Endothelial cell of umbilical vein (primary cell): ENCODE measurements around the gene LRRC23. TPM values are rescaled to one million over a fixed set of nuclear protein-coding genes. Genes with fewer than 3 reads are reported as not detected.

ENCODE experiments used
- BruUV-seq: library from RNA; stranded (reverse); fragments of 400-500 nt; replicated peaks from 2 replicates; lab custom pipeline; 2021; lab: Mats Ljungman, UMichigan
- CTCF ChIA-PET: fragments of 300-600, 350-600 bp; sonication (Branson Sonifier 250); formaldehyde crosslinking; loops from one replicate; lab custom pipeline; 2021; ENCODE audit warnings: antibody characterized with exemption, inconsistent platforms; lab: Charles Lee
- POLR2A ChIA-PET: fragments of 300-600, 350-600 bp; sonication (Branson Sonifier 250); formaldehyde crosslinking; loops from one replicate; lab custom pipeline; 2021; ENCODE audit warnings: antibody characterized with exemption, inconsistent platforms; lab: Charles Lee
- DNase-seq: peaks from one replicate; pipeline ENCODE4 v3.0.0-alpha.2; 2011; ENCODE audit warnings: low read depth, low spot score
- FAIRE-seq: peaks from 2 replicates; lab custom pipeline; 2011; peaks lifted over from hg19 to GRCh38; lab: Jason Lieb, UNC
- H2AFZ ChIP-seq: 2 replicates; pipeline ENCODE4 v1.6.0; 2012; ENCODE audit warnings: low read depth, low read length, control low read depth, inconsistent platforms
- H3K27ac ChIP-seq: 2 replicates; pipeline ENCODE4 v1.5.1; 2011; ENCODE audit warnings: low read depth, mild to moderate bottlenecking, control low read depth, low read length, moderate library complexity; ENCODE audit not compliant: insufficient read depth
- H3K27me3 ChIP-seq, 2 experiments: 2 replicates each; pipeline versions ENCODE4 v1.6.0 to v1.6.1; 2011; ENCODE audit warnings: low read length in 2 of 2, mixed read lengths in 1 of 2; ENCODE audit not compliant: control insufficient read depth in 2 of 2, insufficient read depth in 2 of 2
- H3K36me3 ChIP-seq, 2 experiments: 2 replicates in 1 of 2; 3 replicates in 1 of 2; pipeline ENCODE4 v1.5.1; 2011; ENCODE audit warnings: low read length in 2 of 2, mild to moderate bottlenecking in 1 of 2, moderate library complexity in 1 of 2; ENCODE audit not compliant: control insufficient read depth in 2 of 2, insufficient read depth in 2 of 2; ENCODE audit errors: extremely low read depth in 1 of 2
- H3K4me1 ChIP-seq: 3 replicates; pipeline ENCODE4 v1.5.1; 2011; ENCODE audit warnings: mild to moderate bottlenecking, low read length; ENCODE audit not compliant: control insufficient read depth, insufficient read depth; ENCODE audit errors: extremely low read depth
- H3K4me2 ChIP-seq: 2 replicates; pipeline ENCODE4 v1.6.1; 2011; ENCODE audit warnings: low read length, control low read depth, mixed read lengths; ENCODE audit not compliant: insufficient read depth
- H3K4me3 ChIP-seq, 3 experiments: fragments of 200-600 bp in 1 of 3; sonication (generic), shearing (Covaris generic) in 1 of 3; replicated peaks in 1 of 3; 2 replicates each; pipeline ENCODE4 v1.5.1; 2011 to 2016; ENCODE audit warnings: control low read depth in 3 of 3, low read length in 3 of 3, mild to moderate bottlenecking in 2 of 3, inconsistent platforms in 1 of 3, low read depth in 1 of 3, moderate library complexity in 1 of 3; ENCODE audit not compliant: insufficient read depth in 1 of 3
- H3K79me2 ChIP-seq: 2 replicates; pipeline ENCODE4 v1.6.0; 2012; ENCODE audit warnings: low read length, inconsistent platforms; ENCODE audit not compliant: control insufficient read depth, insufficient read depth
- H3K9ac ChIP-seq: replicated peaks from 2 replicates; pipeline ENCODE3; 2011; ENCODE audit warnings: low read length, control low read depth; ENCODE audit not compliant: insufficient read depth; ENCODE audit errors: extremely low read depth
- H3K9me1 ChIP-seq: replicated peaks from 3 replicates; pipeline ENCODE4 v1.6.0; 2011; ENCODE audit warnings: mild to moderate bottlenecking, low read length; ENCODE audit not compliant: control insufficient read depth, insufficient read depth; ENCODE audit errors: extremely low read depth
- H3K9me3 ChIP-seq: replicated peaks from 2 replicates; pipeline ENCODE4 v1.5.1; 2012; ENCODE audit warnings: low read length, inconsistent platforms; ENCODE audit not compliant: control insufficient read depth, insufficient read depth
- H4K20me1 ChIP-seq: replicated peaks from 2 replicates; pipeline ENCODE3; 2011; ENCODE audit warnings: mild to moderate bottlenecking, low read length; ENCODE audit not compliant: control insufficient read depth, insufficient read depth; ENCODE audit errors: extremely low read depth
- CTCF ChIP-seq, 2 donors: IDR thresholded peaks; 1 replicate in 1 of 2; 2 replicates in 1 of 2; pipeline ENCODE4 v1.5.1; 2011; ENCODE audit warnings: low read length in 2 of 2, mild to moderate bottlenecking in 2 of 2, moderate library complexity in 2 of 2, control low read depth in 1 of 2, inconsistent platforms in 1 of 2, low read depth in 1 of 2; ENCODE audit not compliant: insufficient read depth in 1 of 2; ENCODE audit errors: extremely low read depth in 1 of 2
- EZH2 ChIP-seq: IDR thresholded peaks from 2 replicates; pipeline ENCODE4 v1.6.1; 2012; ENCODE audit warnings: borderline replicate concordance, low read depth, mild to moderate bottlenecking, moderate library complexity, low read length, inconsistent platforms; ENCODE audit not compliant: severe bottlenecking
- FOS ChIP-seq: IDR thresholded peaks from 2 replicates; pipeline ENCODE4 v1.6.1; 2011; ENCODE audit warnings: mild to moderate bottlenecking, low read length, moderate library complexity, borderline replicate concordance; ENCODE audit not compliant: insufficient read depth
- GATA2 ChIP-seq: IDR thresholded peaks from 2 replicates; pipeline ENCODE4 v1.7.0; 2011; ENCODE audit warnings: low read depth, mild to moderate bottlenecking, moderate library complexity, mixed read lengths, low read length; ENCODE audit not compliant: insufficient read length, insufficient read depth
- JUN ChIP-seq: IDR thresholded peaks from 2 replicates; pipeline ENCODE4 v1.6.1; 2011; ENCODE audit warnings: borderline replicate concordance, low read depth; ENCODE audit not compliant: insufficient read length, insufficient read depth
- MYC ChIP-seq: IDR thresholded peaks from one replicate; pipeline ENCODE4 v1.6.1; 2011; ENCODE audit warnings: mild to moderate bottlenecking, low read depth, low read length
- POLR2A ChIP-seq: IDR thresholded peaks from 2 replicates; pipeline ENCODE4 v1.6.1; 2012; ENCODE audit warnings: low read depth, mild to moderate bottlenecking, control low read depth, low read length
- POLR2AphosphoS5 ChIP-seq: IDR thresholded peaks from 2 replicates; pipeline ENCODE4 v1.6.1; 2012; ENCODE audit warnings: low read depth, mild to moderate bottlenecking, control low read depth, low read length, moderate library complexity; ENCODE audit not compliant: insufficient read depth
- dilution Hi-C: fragments of 300-500 bp; cut with MboI; formaldehyde crosslinking; loops from one replicate; pipeline ENCODE4 v1.15.0; 2019; ENCODE audit warnings: low sequenced_read_pairs; ENCODE audit not compliant: extremely low pct_ligation_motif_present
- intact Hi-C: fragments of 100-400 bp; cut with micrococcal nuclease; formaldehyde crosslinking; loops from one replicate; pipeline ENCODE4 v1.10.0; 2022
- polyA plus RNA-seq, 4 experiments: library from polyadenylated mRNA; depleted of rRNA in 3 of 4; stranded (reverse) in 3 of 4; unstranded in 1 of 4; fragments of >200 nt; gene quantifications; 2 replicates each; pipeline versions ENCODE4 v1.2.1 to v1.2.3, GENCODE V29; 2011 to 2012; ENCODE audit warnings: missing spikeins in 1 of 4
- total RNA-seq: library from RNA; stranded (reverse); gene quantifications from 2 replicates; pipeline ENCODE4 v1.2.3, GENCODE V29; 2021
- TF ChIP-seq, protein P1 (sequence below): IDR thresholded peaks from 2 replicates; pipeline ENCODE4 v1.6.1; 2011; ENCODE audit not compliant: insufficient read depth, insufficient read length

The LRRC23 gene
- total and polyA plus RNA-seq, 2 donors (not counting 3 experiments of a cell fraction or from before 2014, with no cell fraction given) = 3.1 to 3.5 TPM

DNA sequence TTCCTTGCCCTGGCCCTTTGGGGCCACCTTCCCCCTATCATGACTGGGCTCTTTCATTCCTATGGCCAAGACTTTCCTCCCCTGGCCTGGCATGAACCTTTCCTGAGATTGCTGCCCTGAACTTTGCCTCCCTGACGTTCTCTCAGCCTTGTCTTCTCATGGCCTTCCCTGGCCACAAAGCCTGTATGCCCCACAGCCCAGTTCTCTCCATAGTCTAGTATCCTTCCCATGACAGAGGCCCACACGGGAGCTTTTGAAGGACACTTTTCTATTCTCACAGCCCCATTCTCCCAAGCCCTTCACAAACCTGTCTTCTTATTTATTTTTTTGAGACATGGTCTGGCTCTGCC is 34.5 kb downstream of the LRRC23 start:
- dilution Hi-C loops = no loop called here
- H2AFZ ChIP-seq = no peak overlapping the region
- no peaks in the 10 kb centered on the region for H4K20me1 ChIP-seq
- H3K4me2 ChIP-seq = no peak overlapping the region
- no peak overlapping the region for H3K4me3 ChIP-seq
- ChIA-PET CTCF (interaction anchor here (1.0 to 5.3 kb wide), 5 partner anchors 14 to 70 kb away, joined by 3 to 94 read pairs (median 9); partner anchors contain the start of gene SPSB2), POLR2A (interaction anchor here (1.0 kb wide), 1 partner anchor 66 kb away, joined by 3 read pairs; the partner anchor contains the start of gene SPSB2)
- H3K9me1 ChIP-seq = no peaks in the 10 kb centered on the region
- H3K27me3 ChIP-seq = no peaks in the 10 kb centered on the region
- H3K79me2 ChIP-seq = no peaks in the 10 kb centered on the region
- BruUV-seq = no TSS peak
- H3K9ac ChIP-seq = no peak overlapping the region
- H3K4me1 ChIP-seq = peaks cover 13% of the 10 kb centered on the region
- intact Hi-C loops = no loop called here
- FAIRE-seq = no peak
- H3K9me3 ChIP-seq = no peaks in the 10 kb centered on the region
- no peak overlapping the region for H3K27ac ChIP-seq
- no peak for DNase-seq
- TF ChIP-seq MYC (no peak), CTCF (IDR thresholded peaks at IDR 0.05; ENCODE audit: extremely low read depth in 1 of 2, insufficient read depth in 1 of 2, low read depth in 1 of 2, low read length in 2 of 2) (no peak), JUN (no peak), FOS (no peak), GATA2 (no peak), POLR2A (no peak), POLR2AphosphoS5 (no peak), EZH2 (no peak)
- TF ChIP-seq, protein P1, sequence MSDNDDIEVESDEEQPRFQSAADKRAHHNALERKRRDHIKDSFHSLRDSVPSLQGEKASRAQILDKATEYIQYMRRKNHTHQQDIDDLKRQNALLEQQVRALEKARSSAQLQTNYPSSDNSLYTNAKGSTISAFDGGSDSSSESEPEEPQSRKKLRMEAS = no peak
- H3K36me3 ChIP-seq = peaks cover 3 to 36% of the 10 kb centered on the region in 2 experiments
